HL-60/S4 treated with retinoic acid at 250 ng/mL for 4 days and 3 days (cell line): ENCODE data around the gene BID.

Experiments used
- in situ Hi-C: fragments of 300-500 bp; cut with MboI; formaldehyde crosslinking; loops from 2 replicates; pipeline ENCODE4 v1.7.0; 2022; ENCODE audit warnings: low sequenced_read_pairs

BID gene

GRCh38 chr22:17784776-17785175 lies 10.5 kb upstream of the BID start:
- in situ Hi-C loops: no loop called here

GRCh38 chr22:17783773-17784480 lies 9.7 kb upstream of the BID start:
- in situ Hi-C loops: no loop called here

GRCh38 chr22:17783312-17783711 lies 9.0 kb upstream of the BID start:
- in situ Hi-C loops: no loop called here

- in situ Hi-C loops: no loop called here
Measured at GRCh38 chr22:17782621-17783020, 8.4 kb upstream of the BID start.

- in situ Hi-C loops: no loop called here
Measured at GRCh38 chr22:17782158-17782557, 7.9 kb upstream of the BID start.

GRCh38 chr22:17781319-17782031 lies 7.2 kb upstream of the BID start:
- in situ Hi-C loops: no loop called here

- in situ Hi-C loops: no loop called here
Measured at GRCh38 chr22:17780741-17781318, 6.6 kb upstream of the BID start.

- in situ Hi-C loops: no loop called here
Measured at GRCh38 chr22:17780116-17780740, 6.0 kb upstream of the BID start.

- in situ Hi-C loops: no loop called here
Measured at GRCh38 chr22:17779286-17780115, 5.2 kb upstream of the BID start.

- in situ Hi-C loops: no loop called here
Measured at GRCh38 chr22:17778412-17778976, 4.2 kb upstream of the BID start.

GRCh38 chr22:17777717-17778044 lies 3.4 kb upstream of the BID start:
- in situ Hi-C loops: no loop called here

- in situ Hi-C loops: no loop called here
Measured at GRCh38 chr22:17777005-17777716, 2.9 kb upstream of the BID start.

GRCh38 chr22:17775781-17776465 lies 1.7 kb upstream of the BID start:
- in situ Hi-C loops: no loop called here

- in situ Hi-C loops: no loop called here
Measured at GRCh38 chr22:17774926-17775685, 837 bp upstream of the BID start.

- in situ Hi-C loops: no loop called here
Measured at GRCh38 chr22:17773606-17774205, 563 bp downstream of the BID start.

GRCh38 chr22:17772958-17773605 lies 1.2 kb downstream of the BID start:
- in situ Hi-C loops: no loop called here

GRCh38 chr22:17772249-17772957 lies 1.9 kb downstream of the BID start:
- in situ Hi-C loops: no loop called here
